A549 (cell line): ENCODE measurements around the gene POLR2J2.
"Not testable (repeated sequence)": the region's sequence is repeated elsewhere in the genome, so short reads cannot be mapped to it uniquely, and the experiment has no call there.

Experiments
- FOSL2 ChIP-seq, 2 experiments: fragments of 450-650 bp in 1 of 2; fragments of >200 bp in 1 of 2; sonication (Bioruptor Twin) in 1 of 2; formaldehyde crosslinking; IDR thresholded peaks; 2 replicates each; pipeline versions ENCODE4 v1.5.0 to v1.6.1; 2016 to 2020; ENCODE audit warnings: mild to moderate bottlenecking in 1 of 2, moderate library complexity in 1 of 2
- POLR2AphosphoS2 ChIP-seq: conservative IDR thresholded peaks from 2 replicates; pipeline ENCODE4 v1.6.1; 2012; ENCODE audit warnings: low read length, improper control_type of control experiment, inconsistent platforms
- RFX5 ChIP-seq: fragments of 450-650 bp; IDR thresholded peaks from 2 replicates; pipeline ENCODE4 v1.7.1; 2014; ENCODE audit warnings: antibody characterized with exemption, mild to moderate bottlenecking, moderate library complexity

- not testable (repeated sequence) for TF ChIP-seq FOSL2 (IDR thresholded peaks at IDR 0.05); FOSL2 (CRISPR knock-in tag; IDR thresholded peaks at IDR 0.05); RFX5; POLR2AphosphoS2
Measured at GRCh38 chr7:102664765-102665164, 6.7 kb downstream of the POLR2J2 start.
